ENCODE results near the gene CFAP20.

The CFAP20 gene

GRCh38 chr16:58124601-58124915, 4.6 kb downstream of the CFAP20 start:
- H3K9ac ChIP-seq (ENCODE audit: low read length), result no peak overlapping the region
- H3K9me3 ChIP-seq (ENCODE audit: low read length), result no peaks in the 10 kb centered on the region
- no peak overlapping the region for H3K27ac ChIP-seq (ENCODE audit: low read depth, low read length, poor library complexity, severe bottlenecking)
- no peaks in the 10 kb centered on the region for H3K36me3 ChIP-seq (ENCODE audit: insufficient read depth, low read length)
- no peaks in the 10 kb centered on the region for H3K9me2 ChIP-seq (ENCODE audit: low read depth, low read length)
- H3K4me3 ChIP-seq (ENCODE audit: low read depth, low read length, poor library complexity, severe bottlenecking), result no peak overlapping the region
- no peaks in the 10 kb centered on the region for H4K20me1 ChIP-seq (ENCODE audit: insufficient read depth, low read length)
- no peak overlapping the region for H3K4me2 ChIP-seq (ENCODE audit: low read length)
- peaks cover 67% of the 10 kb centered on the region for H3K79me2 ChIP-seq (ENCODE audit: insufficient read depth, low read length)
- H3K4me1 ChIP-seq (ENCODE audit: insufficient read depth, low read length, severe bottlenecking), result peaks cover 40% of the 10 kb centered on the region
- H3F3A ChIP-seq (ENCODE audit: insufficient read depth, low read length), result no peaks in the 10 kb centered on the region
- no peaks in the 10 kb centered on the region for H3K27me3 ChIP-seq (ENCODE audit: insufficient read depth, low read length)
- no peak overlapping the region for H2AFZ ChIP-seq (ENCODE audit: low read length)
- no peak for TF ChIP-seq EZH2 (IDR thresholded peaks at IDR 0.05; ENCODE audit: borderline replicate concordance, low read length)
- no peak for TF ChIP-seq CTCF (IDR thresholded peaks at IDR 0.05; ENCODE audit: low read length)

- Histone ChIP-seq H3K9ac (ENCODE audit: low read length) (no peak overlapping the region), H3K36me3 (ENCODE audit: insufficient read depth, low read length) (no peaks in the 10 kb centered on the region), H3K4me3 (ENCODE audit: low read depth, low read length, poor library complexity, severe bottlenecking) (no peak overlapping the region), H3K27me3 (ENCODE audit: insufficient read depth, low read length) (no peaks in the 10 kb centered on the region), H2AFZ (ENCODE audit: low read length) (no peak overlapping the region), H3K9me3 (ENCODE audit: low read length) (no peaks in the 10 kb centered on the region), H4K20me1 (ENCODE audit: insufficient read depth, low read length) (no peaks in the 10 kb centered on the region), H3K4me2 (ENCODE audit: low read length) (no peak overlapping the region), H3F3A (ENCODE audit: insufficient read depth, low read length) (no peaks in the 10 kb centered on the region), H3K4me1 (ENCODE audit: insufficient read depth, low read length, severe bottlenecking) (peaks cover 40% of the 10 kb centered on the region), H3K27ac (ENCODE audit: low read depth, low read length, poor library complexity, severe bottlenecking) (no peak overlapping the region), H3K9me2 (ENCODE audit: low read depth, low read length) (no peaks in the 10 kb centered on the region), H3K79me2 (ENCODE audit: insufficient read depth, low read length) (peaks cover 71% of the 10 kb centered on the region)
- TF ChIP-seq EZH2 (IDR thresholded peaks at IDR 0.05; ENCODE audit: borderline replicate concordance, low read length) (no peak), CTCF (IDR thresholded peaks at IDR 0.05; ENCODE audit: low read length) (no peak)
These were observed 5.1 kb downstream of the CFAP20 start for GRCh38 chr16:58123896-58124600.

- Histone ChIP-seq H3K9me2 (ENCODE audit: low read depth, low read length) (no peaks in the 10 kb centered on the region), H4K20me1 (ENCODE audit: insufficient read depth, low read length) (no peaks in the 10 kb centered on the region; the same call in 1 of the 2 replicates), H3K9ac (ENCODE audit: low read length) (no peak overlapping the region), H3K4me3 (ENCODE audit: low read depth, low read length, poor library complexity, severe bottlenecking) (no peak overlapping the region), H3K4me1 (ENCODE audit: insufficient read depth, low read length, severe bottlenecking) (peaks cover 16% of the 10 kb centered on the region), H2AFZ (ENCODE audit: low read length) (no peak overlapping the region), H3K27ac (ENCODE audit: low read depth, low read length, poor library complexity, severe bottlenecking) (no peak overlapping the region), H3K9me3 (ENCODE audit: low read length) (no peaks in the 10 kb centered on the region), H3F3A (ENCODE audit: insufficient read depth, low read length) (no peaks in the 10 kb centered on the region), H3K4me2 (ENCODE audit: low read length) (no peak overlapping the region), H3K27me3 (ENCODE audit: insufficient read depth, low read length) (no peaks in the 10 kb centered on the region), H3K36me3 (ENCODE audit: insufficient read depth, low read length) (peaks cover 10% of the 10 kb centered on the region), H3K79me2 (ENCODE audit: insufficient read depth, low read length) (peaks cover 48% of the 10 kb centered on the region)
- TF ChIP-seq EZH2 (IDR thresholded peaks at IDR 0.05; ENCODE audit: borderline replicate concordance, low read length), result no peak
- TF ChIP-seq CTCF (IDR thresholded peaks at IDR 0.05; ENCODE audit: low read length), result no peak
These were observed 8.0 kb downstream of the CFAP20 start for GRCh38 chr16:58121132-58121531.
